Measurements from ENCODE around the gene DAP. TPM values are rescaled to one million over a fixed set of nuclear protein-coding genes. Genes with fewer than 3 reads are reported as not detected.

DAP gene
- total RNA-seq, 1 donor from 2014 or later, result 102 TPM

GRCh38 chr5:10779592-10779991, 18.6 kb upstream of the DAP start:
- no peak for DNase-seq (ENCODE audit: extremely low spot score, unreplicated experiment)
- TF ChIP-seq CTCF (conservative IDR thresholded peaks at IDR 0.05), result no peak
- Mint-ChIP-seq H3K27me3 (peaks cover 12% of the 10 kb centered on the region), H3K4me1 (ENCODE audit: unreplicated experiment) (no peaks in the 10 kb centered on the region), H3K27ac (no peak overlapping the region), H3K4me3 (no peak overlapping the region), H3K9me3 (no peaks in the 10 kb centered on the region), H3K36me3 (no peaks in the 10 kb centered on the region)

- no peak overlapping the region for H3K4me3 Mint-ChIP-seq
- TF ChIP-seq CTCF (conservative IDR thresholded peaks at IDR 0.05), result no peak
- H3K4me1 Mint-ChIP-seq (ENCODE audit: unreplicated experiment), result no peaks in the 10 kb centered on the region
- DNase-seq (ENCODE audit: extremely low spot score, unreplicated experiment), result no peak
- H3K27me3 Mint-ChIP-seq, result peaks cover 12% of the 10 kb centered on the region
- no peak overlapping the region for H3K27ac Mint-ChIP-seq
- no peaks in the 10 kb centered on the region for H3K36me3 Mint-ChIP-seq
- no peaks in the 10 kb centered on the region for H3K9me3 Mint-ChIP-seq
Observed at GRCh38 chr5:10778179-10778910, 17.3 kb upstream of the DAP start.

- no peak for DNase-seq (ENCODE audit: extremely low spot score, unreplicated experiment)
- Mint-ChIP-seq H3K27ac (no peak overlapping the region), H3K27me3 (peaks cover 6% of the 10 kb centered on the region), H3K36me3 (no peaks in the 10 kb centered on the region), H3K4me3 (no peak overlapping the region), H3K9me3 (no peaks in the 10 kb centered on the region), H3K4me1 (ENCODE audit: unreplicated experiment) (no peaks in the 10 kb centered on the region)
- TF ChIP-seq CTCF (conservative IDR thresholded peaks at IDR 0.05), result no peak
Observed at GRCh38 chr5:10775646-10776045, 14.6 kb upstream of the DAP start.

GRCh38 chr5:10772901-10773585, 12.0 kb upstream of the DAP start:
- no peaks in the 10 kb centered on the region for H3K36me3 Mint-ChIP-seq
- H3K4me1 Mint-ChIP-seq (ENCODE audit: unreplicated experiment), result no peaks in the 10 kb centered on the region
- no peak overlapping the region for H3K27ac Mint-ChIP-seq
- H3K27me3 Mint-ChIP-seq, result peaks cover 6% of the 10 kb centered on the region
- TF ChIP-seq CTCF (conservative IDR thresholded peaks at IDR 0.05), result no peak
- H3K9me3 Mint-ChIP-seq, result no peaks in the 10 kb centered on the region
- H3K4me3 Mint-ChIP-seq, result no peak overlapping the region
- no peak for DNase-seq (ENCODE audit: extremely low spot score, unreplicated experiment)

- Mint-ChIP-seq H3K4me3 (no peak overlapping the region), H3K9me3 (no peaks in the 10 kb centered on the region), H3K27ac (no peak overlapping the region), H3K27me3 (no peaks in the 10 kb centered on the region), H3K4me1 (ENCODE audit: unreplicated experiment) (no peaks in the 10 kb centered on the region), H3K36me3 (no peaks in the 10 kb centered on the region)
- TF ChIP-seq CTCF (conservative IDR thresholded peaks at IDR 0.05), result no peak
- no peak for DNase-seq (ENCODE audit: extremely low spot score, unreplicated experiment)
Observed at GRCh38 chr5:10768328-10768899, 7.4 kb upstream of the DAP start.

Data from type B pancreatic cell (in vitro differentiated cells).